HG03521 (cell line): Measurements from ENCODE around the gene CCDC17.

Experiments used
- ATAC-seq: cut with Tn5 transposase; IDR thresholded peaks from one replicate; pipeline ENCODE4 v1.9.1; 2021; ENCODE audit warnings: mild to moderate bottlenecking, moderate library complexity; ENCODE audit not compliant: unreplicated experiment

CCDC17 gene

GRCh38 chr1:45623972-45624371 is at the start of gene CCDC17:
Gene CCDC17 (minus strand): TSS chr1:45624054. CDS start chr1:45623909, 145 bp downstream.
- no peak for ATAC-seq

DNA sequence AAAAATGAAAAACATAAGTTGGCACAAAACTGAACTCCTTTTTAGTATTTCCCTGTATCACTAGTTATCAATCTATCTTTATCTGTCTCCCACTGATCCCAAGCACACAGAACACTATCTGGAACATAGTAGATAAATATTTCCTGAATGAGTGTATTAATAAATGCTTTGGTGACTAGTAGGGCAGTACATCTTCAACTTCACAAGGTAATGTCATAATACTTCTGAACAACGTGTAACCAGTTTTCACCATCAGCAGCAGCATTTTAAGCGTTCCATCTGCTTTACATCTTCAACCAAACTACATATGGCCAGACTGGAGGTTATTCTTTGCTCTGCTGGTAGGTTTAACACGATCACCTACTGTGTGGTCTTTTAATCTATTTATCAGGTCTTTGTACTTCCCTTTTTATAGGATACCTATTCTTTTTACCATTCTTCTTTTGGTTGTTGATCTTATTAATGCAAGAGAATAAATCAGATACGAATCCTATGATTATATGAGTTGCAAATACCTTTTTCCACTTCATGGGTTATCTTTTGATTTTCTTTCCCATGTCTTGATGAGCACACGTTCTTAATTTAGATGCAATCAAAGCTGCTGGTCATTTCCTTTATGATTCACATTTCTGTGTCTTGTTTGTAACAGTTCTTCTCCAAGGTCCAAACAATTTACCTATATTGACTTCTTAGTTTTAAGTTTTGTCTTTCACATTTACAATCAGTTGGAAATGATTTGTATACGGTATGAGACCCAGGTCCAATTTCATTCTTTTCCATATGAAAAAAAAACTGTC is 46.2 kb upstream of the CCDC17 start:
- no peak for ATAC-seq

DNA sequence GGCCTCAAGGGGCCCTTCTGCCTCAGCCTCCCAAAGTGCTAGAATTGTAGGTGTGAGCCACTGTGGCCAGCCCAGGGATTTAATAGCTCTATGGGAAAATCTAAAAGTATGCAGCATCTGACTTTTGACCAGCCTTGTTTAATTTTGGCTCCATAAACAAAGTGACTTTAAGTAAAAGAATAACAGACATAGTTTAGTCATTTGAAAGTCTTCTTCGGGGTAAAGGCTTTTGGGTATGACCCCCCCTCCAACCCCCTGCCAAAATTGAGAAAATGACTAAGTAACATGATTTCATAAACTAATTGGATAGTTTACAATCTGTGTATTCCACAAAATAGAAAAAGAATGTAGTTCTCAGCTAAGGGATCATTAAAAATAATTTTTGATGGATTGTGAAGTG is 45.5 kb upstream of the CCDC17 start:
- no peak for ATAC-seq

DNA sequence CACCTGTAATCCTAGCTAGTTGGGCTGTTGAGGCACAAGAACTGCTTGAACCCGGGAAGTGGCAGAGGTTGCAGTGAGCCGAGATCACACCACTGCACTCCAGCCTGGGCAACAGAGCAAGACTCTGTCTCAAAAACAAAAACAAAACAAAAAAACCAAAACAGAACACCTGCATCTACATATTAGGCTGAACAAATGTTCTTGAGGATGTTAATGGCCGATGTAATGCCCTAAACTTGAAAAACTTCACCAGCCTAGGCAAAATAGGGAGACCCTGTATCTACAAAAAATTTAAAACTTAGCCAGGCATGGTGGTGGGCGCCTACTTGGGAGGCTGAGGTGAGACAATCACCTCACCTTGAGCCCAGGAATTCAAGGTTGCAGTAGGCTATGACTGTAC is 44.7 kb upstream of the CCDC17 start:
- ATAC-seq, result no peak

DNA sequence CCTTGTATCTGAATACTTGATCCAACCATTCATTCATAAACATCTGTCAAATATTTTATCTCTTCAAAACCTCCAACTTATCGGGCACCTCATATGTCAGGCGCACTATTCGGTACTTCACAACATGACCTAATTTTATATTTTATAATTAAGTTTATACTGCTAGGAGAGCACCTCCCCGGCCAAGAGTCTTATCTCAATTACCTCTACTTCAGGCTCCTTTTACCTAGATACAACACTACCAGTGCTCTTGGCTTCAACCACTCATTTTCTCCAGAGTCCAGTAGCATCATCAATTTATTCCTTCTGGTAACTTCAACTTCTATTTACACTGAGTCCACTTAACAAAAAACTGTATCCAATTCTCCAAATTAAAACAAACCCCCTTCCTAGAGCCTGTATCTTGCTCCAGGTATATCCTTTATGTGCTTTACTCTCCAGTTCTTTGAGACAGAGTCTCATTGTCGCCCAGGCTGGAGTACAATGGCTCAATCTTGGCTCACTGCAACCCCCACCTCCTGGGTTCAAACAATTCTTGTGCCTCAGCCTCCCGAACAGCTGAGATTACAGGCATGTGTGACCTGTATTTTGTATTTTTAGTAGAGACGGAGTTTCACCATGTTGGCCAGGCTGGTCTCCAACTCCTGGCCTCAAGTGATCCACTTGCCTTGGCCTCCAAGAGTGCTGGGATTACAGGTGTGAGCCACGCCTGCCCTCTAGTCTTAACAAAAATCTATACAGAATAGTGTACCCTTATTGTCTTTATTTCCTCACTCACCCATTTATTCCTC is 43.7 kb upstream of the CCDC17 start:
- no peak for ATAC-seq

DNA sequence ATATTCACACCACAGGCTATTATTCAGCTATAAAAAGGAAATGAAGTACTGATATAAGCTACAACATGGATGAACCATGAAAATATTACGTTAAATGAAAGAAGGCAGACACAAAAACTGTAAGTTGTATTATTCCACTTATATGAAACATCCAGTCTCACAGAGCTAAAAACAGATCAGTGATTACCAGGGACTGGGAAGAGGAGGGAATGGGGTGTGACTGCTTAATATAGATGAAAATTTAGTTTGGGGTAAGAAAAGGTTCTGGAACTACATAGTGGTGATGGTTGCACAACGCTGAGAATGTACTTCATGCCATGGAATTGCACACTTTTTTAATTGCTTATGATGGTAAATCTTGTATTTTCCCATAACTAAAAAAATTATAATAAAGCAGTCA is 43.0 kb upstream of the CCDC17 start:
- ATAC-seq, result no peak

GRCh38 chr1:45660336-45660735 is 36.5 kb upstream of the CCDC17 start:
- ATAC-seq, result no peak

GRCh38 chr1:45659222-45659621 is 35.4 kb upstream of the CCDC17 start:
- ATAC-seq, result no peak

GRCh38 chr1:45658171-45658570 is 34.3 kb upstream of the CCDC17 start:
- ATAC-seq, result no peak

DNA sequence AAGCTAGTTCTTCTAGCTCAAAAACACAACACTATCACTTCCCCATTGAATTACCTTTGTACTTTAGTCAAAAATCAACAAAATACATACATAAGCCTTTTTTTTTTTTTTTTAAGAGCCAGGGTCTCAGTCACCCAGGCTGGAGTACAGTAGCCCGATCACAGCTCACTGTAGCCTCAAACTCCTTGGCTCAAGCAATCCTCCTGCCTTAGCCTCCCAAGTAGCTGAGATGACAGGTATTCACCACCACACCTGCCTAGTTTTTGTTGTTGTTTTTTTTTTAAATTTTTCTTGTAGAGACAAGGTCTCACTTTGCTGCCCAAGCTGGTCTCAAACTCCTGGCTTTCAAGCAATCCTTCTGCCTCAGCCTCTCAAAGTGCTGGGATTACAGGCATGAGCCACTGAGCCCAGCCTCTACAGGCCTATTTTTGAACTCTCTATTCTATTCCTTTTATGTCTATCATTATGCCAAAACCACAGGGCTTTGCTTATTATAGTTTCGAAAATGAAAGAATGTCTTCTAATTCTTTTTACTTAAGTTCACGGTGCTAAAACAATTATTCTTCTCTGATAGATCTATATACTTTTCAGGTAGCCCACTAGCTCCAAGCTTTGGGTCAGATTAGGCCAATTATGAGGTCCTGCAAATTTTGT is 32.8 kb upstream of the CCDC17 start:
- ATAC-seq, result no peak

DNA sequence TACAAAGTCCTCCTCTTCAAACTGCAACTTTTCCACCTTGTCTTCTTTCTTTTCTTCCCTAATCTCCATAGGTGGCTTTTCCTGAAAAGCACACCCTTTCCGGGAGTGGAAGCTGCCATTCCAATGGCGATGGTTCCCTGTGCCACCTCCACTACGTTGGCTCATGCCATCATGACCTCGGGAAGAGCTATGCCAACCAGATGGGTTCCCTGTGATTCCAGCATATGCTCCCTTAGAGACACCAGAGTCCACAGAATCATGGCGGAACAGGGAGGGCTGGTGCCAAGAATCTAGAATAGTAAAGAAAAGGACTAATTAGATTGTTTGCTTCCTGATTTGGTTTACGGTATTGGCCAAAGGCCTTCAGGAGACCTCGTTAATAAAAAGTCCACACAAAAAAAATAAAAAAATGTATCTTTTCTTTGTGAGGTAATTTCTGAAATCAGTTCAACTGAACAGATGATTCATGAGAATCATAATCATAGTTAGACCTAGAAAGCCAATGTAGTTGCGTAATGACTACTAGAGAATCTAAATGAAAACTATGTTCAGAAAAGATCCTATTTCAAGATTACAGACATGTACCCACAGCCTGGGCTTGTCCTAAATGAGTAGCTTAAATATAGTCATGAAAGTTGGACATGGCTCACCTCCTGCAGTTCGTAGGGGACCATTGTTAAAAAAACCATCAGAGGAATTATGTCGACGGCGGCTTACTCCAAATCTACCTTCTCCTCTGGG is 30.9 kb upstream of the CCDC17 start:
- ATAC-seq, result no peak

DNA sequence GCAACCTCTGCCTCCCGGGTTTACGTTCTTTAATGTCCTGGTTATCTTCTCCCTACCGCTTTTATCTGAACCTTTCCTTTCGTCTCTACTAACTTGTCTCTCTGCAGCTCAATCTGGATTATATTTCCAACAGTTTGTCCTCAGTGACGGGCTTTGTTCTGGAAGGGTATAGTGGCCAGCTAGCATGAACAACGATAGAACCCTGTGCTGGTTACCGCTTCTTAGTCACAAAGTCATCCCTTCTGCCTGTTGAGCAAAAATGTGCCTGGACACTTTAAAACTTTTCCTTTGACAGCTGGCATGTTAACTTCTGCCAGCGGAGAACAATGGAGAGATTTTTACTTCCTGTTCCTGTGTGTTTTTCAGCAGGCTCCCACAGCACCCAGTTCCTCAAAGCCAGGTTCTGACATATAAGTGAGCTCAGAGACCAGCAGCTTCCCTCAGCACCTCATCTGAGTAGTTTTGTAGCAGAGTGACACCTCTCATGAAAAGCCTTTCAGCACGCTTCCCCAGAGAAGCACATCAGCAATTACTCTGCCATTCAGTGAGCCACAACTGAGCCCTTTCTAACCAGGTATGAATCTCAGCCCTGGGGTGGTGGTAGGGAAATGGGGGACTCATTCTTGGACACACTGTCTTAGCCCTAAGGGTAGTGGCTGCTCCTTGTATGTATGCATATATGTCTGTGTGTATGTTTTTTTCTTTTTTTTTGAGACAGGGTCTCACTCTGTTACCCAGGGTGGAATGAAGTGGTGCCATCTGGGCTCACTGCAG is 23.6 kb upstream of the CCDC17 start:
- no peak for ATAC-seq

DNA sequence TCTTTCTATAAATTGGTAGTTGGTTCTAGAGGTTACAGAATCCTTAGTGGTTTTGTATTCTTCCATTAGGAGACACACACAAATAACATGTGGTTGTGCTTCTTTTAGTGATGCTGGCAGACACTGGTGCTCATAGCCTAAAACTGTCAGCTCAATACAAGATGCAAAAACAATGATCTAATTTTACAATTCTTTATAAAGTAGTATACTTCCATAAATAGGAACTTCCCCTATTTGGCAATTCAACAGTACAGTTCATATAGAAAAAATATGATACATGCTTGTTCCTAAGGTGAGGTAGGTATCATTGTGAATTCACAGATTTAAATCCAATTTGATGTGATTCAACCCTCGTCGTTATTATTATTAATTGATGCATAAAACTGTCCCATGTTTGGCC is 20.8 kb upstream of the CCDC17 start:
- ATAC-seq, result no peak

DNA sequence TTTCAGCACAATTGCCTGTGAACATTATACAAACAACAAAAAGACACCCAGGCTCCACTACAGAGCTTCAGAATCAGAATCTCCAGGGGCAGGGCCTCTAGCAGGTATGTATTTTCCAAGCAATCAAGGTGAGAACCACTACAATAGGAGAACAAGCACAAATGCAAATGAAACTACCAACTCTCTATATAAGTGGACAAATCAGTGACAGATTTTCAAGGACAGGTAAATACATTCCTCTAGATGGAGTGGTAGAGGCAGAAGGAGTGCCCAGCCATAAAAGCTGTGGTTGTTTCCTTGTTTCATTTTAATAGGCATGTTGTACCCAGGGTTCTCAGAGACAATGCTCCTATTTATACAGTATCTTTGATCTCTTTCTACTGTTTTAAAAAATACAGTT is 20.1 kb upstream of the CCDC17 start:
- ATAC-seq, result no peak

DNA sequence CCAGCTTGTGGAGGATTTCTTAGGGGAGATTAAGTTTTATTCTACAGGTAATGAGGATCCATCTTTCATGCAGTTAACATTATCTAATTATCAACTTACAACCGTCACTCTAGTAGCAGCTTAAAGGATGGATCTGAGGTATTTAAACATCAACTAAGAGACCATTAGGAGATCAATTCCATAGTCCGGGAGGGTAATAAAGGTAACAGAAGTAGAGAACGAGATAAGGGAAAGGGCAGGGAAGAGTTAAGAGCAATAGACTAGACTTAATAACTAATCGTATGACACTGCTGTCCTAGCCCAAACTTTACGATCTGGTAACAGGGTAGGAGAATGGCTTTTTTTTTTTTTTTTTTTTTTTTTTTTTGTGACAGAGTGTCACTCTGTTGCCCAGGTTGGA is 19.5 kb upstream of the CCDC17 start:
- ATAC-seq, result no peak

DNA sequence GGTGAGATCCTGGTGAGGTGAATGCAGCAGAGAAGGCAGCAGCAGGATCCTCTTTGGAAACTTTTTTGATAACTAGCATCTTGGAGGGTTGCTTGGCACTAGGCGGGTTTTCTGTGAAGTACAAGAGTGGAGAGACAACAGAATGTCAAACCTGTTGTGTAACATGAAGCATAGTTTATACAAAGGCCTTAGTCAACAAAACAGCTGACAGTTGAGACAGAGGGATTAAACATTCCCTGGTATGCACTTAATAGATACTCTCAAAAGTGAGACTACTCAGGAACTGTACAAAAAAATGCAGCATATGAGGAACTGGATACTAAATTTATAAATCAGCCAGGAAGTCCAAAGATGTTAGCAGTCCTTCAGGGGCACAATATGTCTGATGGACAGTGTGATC is 16.4 kb upstream of the CCDC17 start:
- ATAC-seq, result no peak

GRCh38 chr1:45635211-45635610 is 11.4 kb upstream of the CCDC17 start:
- no peak for ATAC-seq

DNA sequence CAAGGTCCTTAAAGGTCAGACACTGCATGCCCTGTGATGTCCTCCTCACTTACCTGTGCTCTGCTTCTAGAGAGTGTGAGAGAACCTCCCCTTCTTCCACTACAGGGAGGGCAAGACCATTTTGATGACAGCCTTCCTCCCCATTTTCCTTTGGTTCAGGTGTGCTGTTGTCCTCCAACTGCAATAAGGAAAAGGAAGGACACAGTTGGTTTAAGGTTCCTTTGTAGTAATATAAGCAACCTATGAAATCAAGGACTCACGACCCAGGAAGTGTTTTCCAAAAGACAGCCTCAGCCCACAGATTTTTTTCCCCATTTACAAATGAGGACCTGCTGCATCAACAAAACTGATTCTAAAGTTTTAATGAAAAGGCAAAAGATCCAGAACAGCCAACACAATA is 6.6 kb upstream of the CCDC17 start:
- ATAC-seq, result no peak

DNA sequence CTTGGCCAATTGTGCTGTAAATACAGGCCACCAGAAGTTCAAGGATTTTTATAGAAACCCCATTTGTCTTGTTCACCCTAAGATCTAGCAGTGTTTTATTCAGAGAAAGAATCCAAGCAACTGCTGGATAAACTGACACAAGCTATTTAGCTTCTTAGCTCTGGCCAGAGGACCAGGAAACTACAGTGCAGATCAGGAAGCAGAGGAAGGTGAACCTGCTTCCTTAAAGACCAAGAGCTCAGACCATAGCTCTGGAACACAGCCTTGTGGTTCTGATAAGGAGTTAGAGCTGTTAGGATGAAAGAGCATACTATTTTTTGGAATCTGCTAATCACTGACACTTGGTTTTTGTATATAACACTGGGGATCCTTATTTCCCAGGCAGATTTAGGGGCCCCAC is 5.2 kb upstream of the CCDC17 start:
- no peak for ATAC-seq
